Upper lobe of left lung (tissue), 4 donors: ENCODE data around the gene JMJD6.

Source experiments
- EP300 ChIP-seq, 4 donors: sonication (generic); formaldehyde crosslinking; IDR thresholded peaks; one replicate each; pipeline ENCODE4 v1.5.1; 2017; ENCODE audit warnings: antibody characterized with exemption in 4 of 4, control low read depth in 2 of 4
- POLR2A ChIP-seq, 4 donors: fragments of 450-650 bp; IDR thresholded peaks; one replicate each; pipeline ENCODE4 v1.5.1; 2016 to 2017; ENCODE audit warnings: antibody characterized with exemption in 4 of 4, mild to moderate bottlenecking in 2 of 4
- POLR2AphosphoS5 ChIP-seq, 2 donors: sonication (generic); formaldehyde crosslinking; IDR thresholded peaks; one replicate each; pipeline ENCODE4 v1.5.1; 2017; ENCODE audit warnings: antibody characterized with exemption in 2 of 2
- TF ChIP-seq, protein P1 (sequence below), 6 experiments: fragments of 450-650 bp in 4 of 6; fragments of 200-600 bp in 2 of 6; sonication (generic) in 2 of 6; IDR thresholded peaks; one replicate each; pipeline ENCODE4 v1.5.1; 2016 to 2019; ENCODE audit warnings: antibody characterized with exemption in 6 of 6

DNA sequence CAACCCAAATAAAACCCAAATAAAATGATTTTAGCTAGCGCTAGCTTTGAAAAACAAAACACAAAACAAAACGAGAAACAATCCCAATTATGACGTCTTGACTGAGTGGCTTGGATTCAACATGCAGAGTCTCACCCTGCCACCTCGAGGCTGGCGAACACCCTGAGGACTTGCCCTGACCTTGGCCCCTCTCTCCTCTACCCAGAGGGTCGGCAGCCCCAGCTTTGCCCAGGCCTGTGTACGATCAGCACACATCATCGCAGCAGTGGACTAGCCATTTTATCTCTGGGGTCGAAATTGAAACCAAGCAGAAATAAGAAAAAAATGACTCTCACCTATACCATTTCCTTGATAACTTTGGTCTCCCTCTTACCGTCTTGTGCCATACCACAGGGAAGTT lies 4.9 kb downstream of the JMJD6 start:
- TF ChIP-seq, protein P1, sequence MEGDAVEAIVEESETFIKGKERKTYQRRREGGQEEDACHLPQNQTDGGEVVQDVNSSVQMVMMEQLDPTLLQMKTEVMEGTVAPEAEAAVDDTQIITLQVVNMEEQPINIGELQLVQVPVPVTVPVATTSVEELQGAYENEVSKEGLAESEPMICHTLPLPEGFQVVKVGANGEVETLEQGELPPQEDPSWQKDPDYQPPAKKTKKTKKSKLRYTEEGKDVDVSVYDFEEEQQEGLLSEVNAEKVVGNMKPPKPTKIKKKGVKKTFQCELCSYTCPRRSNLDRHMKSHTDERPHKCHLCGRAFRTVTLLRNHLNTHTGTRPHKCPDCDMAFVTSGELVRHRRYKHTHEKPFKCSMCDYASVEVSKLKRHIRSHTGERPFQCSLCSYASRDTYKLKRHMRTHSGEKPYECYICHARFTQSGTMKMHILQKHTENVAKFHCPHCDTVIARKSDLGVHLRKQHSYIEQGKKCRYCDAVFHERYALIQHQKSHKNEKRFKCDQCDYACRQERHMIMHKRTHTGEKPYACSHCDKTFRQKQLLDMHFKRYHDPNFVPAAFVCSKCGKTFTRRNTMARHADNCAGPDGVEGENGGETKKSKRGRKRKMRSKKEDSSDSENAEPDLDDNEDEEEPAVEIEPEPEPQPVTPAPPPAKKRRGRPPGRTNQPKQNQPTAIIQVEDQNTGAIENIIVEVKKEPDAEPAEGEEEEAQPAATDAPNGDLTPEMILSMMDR (IDR thresholded peaks at IDR 0.05): no peak
- TF ChIP-seq POLR2A (IDR thresholded peaks at IDR 0.05) (no peak), EP300 (IDR thresholded peaks at IDR 0.05) (no peak), POLR2AphosphoS5 (IDR thresholded peaks at IDR 0.05) (no peak)
